ENCODE measurements around the gene VSIR. TPM values are rescaled to one million over a fixed set of nuclear protein-coding genes. Genes with fewer than 3 reads are reported as not detected.

VSIR gene
- total RNA-seq, 1 experiment from 2014 or later, result 18.5 TPM

- no peak overlapping the region for H3K4me2 ChIP-seq (ENCODE audit: low read length)
- no peaks in the 10 kb centered on the region for H3K27me3 ChIP-seq (ENCODE audit: insufficient read depth, low read length)
- no peaks in the 10 kb centered on the region for H3K9me2 ChIP-seq (ENCODE audit: insufficient read depth)
- no peak overlapping the region for H3K4me3 ChIP-seq (replicated peaks in 1 of 2; ENCODE audit: low read depth in 1 of 2, low read length in 2 of 2)
- DNase-seq (ENCODE audit: low read depth, low spot score) (no peak), ATAC-seq (no peak)
- no peaks in the 10 kb centered on the region for H4K20me1 ChIP-seq (ENCODE audit: insufficient read depth)
- no peaks in the 10 kb centered on the region for H3K36me3 ChIP-seq (ENCODE audit: control insufficient read depth in 1 of 2, insufficient read depth in 2 of 2, low read length in 2 of 2)
- no peaks in the 10 kb centered on the region for H3K9me3 ChIP-seq (ENCODE audit: control insufficient read depth in 1 of 2, insufficient read depth in 1 of 2, low read depth in 1 of 2, low read length in 2 of 2)
- H3K9ac ChIP-seq (ENCODE audit: low read length), result no peak overlapping the region
- no peak overlapping the region for H2AFZ ChIP-seq (ENCODE audit: low read depth, low read length, poor library complexity, severe bottlenecking)
- no peak for TF ChIP-seq EZH2phosphoT487 (IDR thresholded peaks at IDR 0.05; ENCODE audit: borderline replicate concordance)
- no peak for TF ChIP-seq JUND (IDR thresholded peaks at IDR 0.05)
- TF ChIP-seq CBX3 (IDR thresholded peaks at IDR 0.05; ENCODE audit: low read depth), result no peak
- no peak for TF ChIP-seq EGR1 (IDR thresholded peaks at IDR 0.05; ENCODE audit: low read depth)
- no peak for TF ChIP-seq ZBTB33 (IDR thresholded peaks at IDR 0.05; ENCODE audit: extremely low read depth, insufficient replicate concordance, low read length)
- peaks cover 5% of the 10 kb centered on the region in 2 experiments; a peak in 2 of 4 replicates for H3K4me1 ChIP-seq (ENCODE audit: control insufficient read depth in 1 of 2, insufficient read depth in 2 of 2, low read length in 2 of 2)
- H3K79me2 ChIP-seq (ENCODE audit: insufficient read depth, low read length), result no peaks in the 10 kb centered on the region
- intact Hi-C loops (cut with micrococcal nuclease), result no loop called here
- ChIA-PET POLR2A (no interaction called here), CTCF (no interaction called here), RAD21 (ENCODE audit: low non-redundant PET in 1 of 2, low total read pairs in 2 of 2, uncharacterized antibody in 2 of 2, unreplicated experiment in 2 of 2) (no interaction called here)
- no TSS peak for BruUV-seq (replicated peaks)
- H3K27ac ChIP-seq (ENCODE audit: low read depth, low read length), result no peak overlapping the region
Measured at GRCh38 chr10:71749396-71749795, 23.9 kb downstream of the VSIR start.

GRCh38 chr10:71748671-71749191, 24.6 kb downstream of the VSIR start:
- TF ChIP-seq YY1 (IDR thresholded peaks at IDR 0.05; ENCODE audit: extremely low read depth, insufficient replicate concordance, low read depth, low read length) (no peak), POLR2A (IDR thresholded peaks at IDR 0.05; ENCODE audit: borderline replicate concordance, extremely low read depth, insufficient read depth, insufficient read length) (no peak), SP1 (IDR thresholded peaks at IDR 0.05; ENCODE audit: low read depth) (no peak), MAX (IDR thresholded peaks at IDR 0.05) (no peak), ELF1 (IDR thresholded peaks at IDR 0.05; ENCODE audit: borderline replicate concordance, low read depth) (no peak), SRF (IDR thresholded peaks at IDR 0.05; ENCODE audit: low read depth) (no peak), RAD21 (IDR thresholded peaks at IDR 0.05; ENCODE audit: low read depth) (no peak), EZH2 (IDR thresholded peaks at IDR 0.05) (no peak), TCF7L2 (IDR thresholded peaks at IDR 0.05; ENCODE audit: borderline replicate concordance, extremely low read depth, insufficient read depth, insufficient read length) (no peak), EGR1 (IDR thresholded peaks at IDR 0.05; ENCODE audit: low read depth) (no peak), ZBTB33 (IDR thresholded peaks at IDR 0.05; ENCODE audit: extremely low read depth, insufficient replicate concordance, low read length) (no peak), FOSL1 (IDR thresholded peaks at IDR 0.05; ENCODE audit: low read depth) (no peak)
- RAD21 ChIA-PET (ENCODE audit: low non-redundant PET in 1 of 2, low total read pairs in 2 of 2, uncharacterized antibody in 2 of 2, unreplicated experiment in 2 of 2), result interaction anchor here in 1 of 2 experiments (0.6 kb wide), 1 partner anchor 286 kb away, joined by 4 read pairs; no protein-coding TSS in a partner anchor
- H3K9ac ChIP-seq (ENCODE audit: low read length), result no peak overlapping the region
- no peaks in the 10 kb centered on the region for H3K36me3 ChIP-seq (ENCODE audit: control insufficient read depth in 1 of 2, insufficient read depth in 2 of 2, low read length in 2 of 2)
- POLR2A ChIA-PET, result no interaction called here
- H3K4me3 ChIP-seq (replicated peaks in 1 of 2; ENCODE audit: low read depth in 1 of 2, low read length in 2 of 2), result no peak overlapping the region
- DNase-seq (ENCODE audit: low read depth, low spot score) (no peak), ATAC-seq (peak; percentile 74)
- no peaks in the 10 kb centered on the region for H4K20me1 ChIP-seq (ENCODE audit: insufficient read depth)
- no peak overlapping the region for H3K4me2 ChIP-seq (ENCODE audit: low read length)
- BruUV-seq (replicated peaks), result no TSS peak
- H3K27me3 ChIP-seq (ENCODE audit: insufficient read depth, low read length), result no peaks in the 10 kb centered on the region
- H3K27ac ChIP-seq (ENCODE audit: low read depth, low read length), result no peak overlapping the region
- intact Hi-C loops (cut with micrococcal nuclease), result no loop called here
- H2AFZ ChIP-seq (ENCODE audit: low read depth, low read length, poor library complexity, severe bottlenecking), result no peak overlapping the region
- CTCF ChIA-PET, result no interaction called here
- H3K79me2 ChIP-seq (ENCODE audit: insufficient read depth, low read length), result no peaks in the 10 kb centered on the region
- H3K9me2 ChIP-seq (ENCODE audit: insufficient read depth), result no peaks in the 10 kb centered on the region
- peaks cover 5 to 6% of the 10 kb centered on the region in 2 experiments; a peak in 2 of 4 replicates for H3K4me1 ChIP-seq (ENCODE audit: control insufficient read depth in 1 of 2, insufficient read depth in 2 of 2, low read length in 2 of 2)
- no peaks in the 10 kb centered on the region for H3K9me3 ChIP-seq (ENCODE audit: control insufficient read depth in 1 of 2, insufficient read depth in 1 of 2, low read depth in 1 of 2, low read length in 2 of 2)

All from HCT116 (cell line).